ENCODE measurements around the gene NID1.

GRCh38 chr1:235990330-235990795, 74.5 kb downstream of the NID1 start:
- TF ChIP-seq POLR2A (IDR thresholded peaks at IDR 0.05): no peak
- TF ChIP-seq CTCF (IDR thresholded peaks at IDR 0.05): no peak

Data from thyroid gland (tissue), 4 donors.